DMS114 treated with DMSO at 0.1 percent for 48 hours (cell line): ENCODE data around the gene CYB5R3.
A peak's percentile ranks its signal among the peaks of the same experiment; 100 is the strongest.

Experiments used
- DNase-seq: peaks from one replicate; lab custom pipeline; 2025; ENCODE audit not compliant: unreplicated experiment; lab: John Stamatoyannopoulos, UW

Gene CYB5R3

DNA sequence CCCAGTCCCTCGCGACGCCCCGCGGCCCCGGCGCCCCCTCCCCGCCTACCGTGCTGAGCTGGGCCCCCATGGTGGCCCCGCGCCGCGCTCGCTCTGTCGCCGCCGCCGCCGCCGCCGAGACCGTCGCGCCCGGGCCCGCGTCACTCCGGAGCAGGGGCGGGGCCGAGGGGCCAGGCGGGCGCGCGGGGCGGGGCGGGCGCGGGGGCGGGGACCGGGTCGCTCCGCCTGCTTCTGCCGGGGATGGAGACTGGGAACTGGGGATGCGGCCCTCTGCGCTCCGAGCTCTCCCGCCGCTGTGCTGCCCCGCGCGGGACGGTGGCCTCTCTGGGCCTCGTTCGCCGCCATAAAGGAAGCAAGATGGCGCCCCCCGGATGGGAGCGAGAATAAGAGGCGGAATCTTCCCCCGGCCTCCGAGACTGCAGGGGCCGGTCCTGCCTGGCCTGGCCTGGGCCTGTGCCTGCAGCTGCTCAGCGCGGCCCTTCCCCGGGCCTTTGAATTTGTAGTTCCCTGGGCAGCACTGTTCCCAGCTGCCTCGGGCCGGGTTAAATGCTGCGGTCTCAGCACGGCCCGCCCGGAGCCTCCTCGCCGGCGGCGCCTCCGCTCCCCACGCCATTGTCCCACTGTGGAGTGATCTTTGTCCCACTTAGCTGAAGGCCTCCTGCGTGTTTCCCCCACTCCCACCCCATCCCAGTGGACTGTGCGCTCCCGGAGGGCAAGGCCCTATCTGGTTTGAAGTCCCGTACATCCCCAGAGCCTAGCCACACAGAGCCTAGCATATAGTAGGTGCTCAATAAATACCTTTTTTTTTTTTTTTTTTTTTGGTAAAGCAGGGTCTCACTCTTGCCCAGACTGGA, at the start of gene CYB5R3:
Gene CYB5R3 (minus strand): TSS at position 147 of the 854 bp plus-strand sequence. CDS start 77 bp downstream, at position 70.
- DNase-seq = peak; percentile 63

DNA sequence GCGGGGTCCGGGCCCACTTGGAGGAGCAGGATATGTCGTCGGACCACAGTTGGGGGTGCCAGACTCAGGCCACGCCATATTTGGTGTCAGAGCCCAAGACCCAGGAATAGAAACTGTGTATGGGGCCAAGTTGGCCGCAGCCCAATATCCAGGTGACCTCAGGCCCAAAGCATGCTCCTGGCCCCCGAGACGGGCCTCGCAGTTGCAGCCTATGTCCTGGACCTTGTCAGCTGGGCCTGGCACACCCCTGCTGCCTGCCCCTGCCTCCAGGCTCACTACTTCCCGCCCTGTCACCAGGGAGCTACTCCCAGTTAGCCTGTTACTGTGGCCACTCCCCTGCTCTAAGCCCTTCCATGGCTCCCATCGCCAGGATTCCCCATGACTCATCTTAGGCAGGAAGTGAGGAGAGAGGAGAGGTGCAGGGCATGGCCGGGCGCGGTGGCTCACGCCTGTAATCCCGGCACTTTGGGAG, 48.4 kb upstream of the CYB5R3 start:
- no peak for DNase-seq

DNA sequence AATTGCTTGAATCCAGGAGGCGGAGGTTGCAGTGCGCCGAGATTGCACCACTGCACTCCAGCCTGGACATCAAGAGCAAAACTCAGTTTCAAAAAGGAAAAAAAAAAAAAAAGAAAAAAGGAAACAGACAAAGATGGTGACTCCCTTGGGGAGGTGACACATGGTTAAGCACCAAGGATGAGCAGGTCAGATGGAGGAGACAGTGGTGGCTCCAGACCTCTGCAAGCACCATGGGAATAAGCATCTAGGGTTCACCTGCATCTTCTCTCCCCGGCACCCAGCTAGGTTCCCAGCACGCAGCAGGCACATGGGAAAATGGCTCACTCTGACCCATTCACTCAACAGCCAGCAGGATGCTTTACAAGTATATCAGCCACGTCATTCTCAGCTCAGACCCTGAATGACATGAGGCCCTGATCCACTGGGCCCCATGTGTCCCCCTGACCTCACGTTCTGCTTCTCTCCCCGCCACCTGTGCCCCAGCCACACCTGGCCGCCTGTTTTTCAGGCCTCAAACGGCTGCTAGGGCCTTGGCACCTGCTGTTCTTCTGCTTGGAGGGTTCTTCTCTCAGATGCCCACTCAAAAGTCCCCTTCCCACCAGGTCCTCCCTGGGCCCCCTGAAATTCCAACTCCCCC, 47.3 kb upstream of the CYB5R3 start:
- DNase-seq = no peak

DNA sequence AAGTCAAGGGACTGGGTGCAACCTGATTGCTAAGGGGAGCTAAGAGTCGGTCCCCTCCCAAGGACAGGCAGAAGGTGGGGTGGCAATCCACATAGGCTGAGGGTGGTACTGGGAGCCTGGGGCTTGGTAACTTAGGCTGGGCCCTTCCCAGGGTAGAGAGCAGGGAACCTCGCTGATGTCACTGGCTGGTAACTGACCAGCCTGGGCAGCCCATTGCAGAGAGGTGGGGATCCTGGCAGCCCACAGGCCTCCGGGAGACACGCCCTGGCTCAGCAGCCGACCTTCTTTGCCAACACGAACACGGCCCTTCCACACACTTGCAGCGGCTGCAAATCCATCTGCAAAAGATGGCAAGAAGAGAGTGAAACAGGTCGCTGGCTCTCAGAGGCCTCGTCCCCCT, 46.1 kb upstream of the CYB5R3 start:
- DNase-seq = no peak

DNA sequence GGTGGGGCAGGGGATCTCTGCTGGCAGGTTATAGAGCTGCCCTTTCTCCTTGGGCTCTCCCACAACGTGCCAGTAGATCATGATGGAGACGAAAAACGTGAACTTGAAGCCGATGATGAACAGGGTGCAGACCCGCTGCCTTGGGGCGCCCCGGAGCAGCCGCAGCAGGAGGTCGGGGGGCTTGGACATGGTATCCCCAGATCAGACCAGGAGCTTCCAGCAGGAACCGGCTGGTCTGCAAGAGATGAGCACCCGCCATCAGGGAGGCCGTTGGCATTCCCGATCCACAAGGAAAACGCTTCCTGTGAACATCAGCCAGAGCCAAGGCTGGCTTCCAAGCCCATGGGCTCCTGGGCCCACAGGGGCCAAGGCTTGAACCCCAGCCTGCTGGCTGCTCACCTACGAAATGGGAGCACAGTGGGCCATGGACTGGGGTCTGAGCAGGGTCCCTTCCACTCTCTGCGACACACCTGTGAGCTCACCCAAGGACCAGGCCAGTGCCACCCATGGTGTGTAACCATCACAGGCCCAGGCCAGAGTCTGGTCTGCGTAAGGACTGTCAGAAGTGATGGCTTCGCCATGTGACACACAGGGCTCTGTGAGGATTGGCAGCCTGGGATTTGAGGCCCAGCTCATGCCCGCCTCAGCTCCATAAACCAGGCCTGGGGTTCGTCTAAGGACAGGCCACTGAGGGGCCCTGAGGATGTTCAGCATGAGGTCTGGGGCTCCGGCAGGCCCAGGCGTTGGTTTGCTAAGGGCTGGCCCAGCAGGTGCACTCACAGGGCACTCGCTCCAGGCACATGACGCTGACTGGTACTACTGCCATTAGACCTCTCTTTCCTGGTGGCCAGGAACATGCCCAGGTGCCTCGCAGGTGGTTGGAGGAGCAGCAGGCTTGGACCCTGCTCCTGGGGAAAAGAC, 44.8 kb upstream of the CYB5R3 start:
- no peak for DNase-seq

DNA sequence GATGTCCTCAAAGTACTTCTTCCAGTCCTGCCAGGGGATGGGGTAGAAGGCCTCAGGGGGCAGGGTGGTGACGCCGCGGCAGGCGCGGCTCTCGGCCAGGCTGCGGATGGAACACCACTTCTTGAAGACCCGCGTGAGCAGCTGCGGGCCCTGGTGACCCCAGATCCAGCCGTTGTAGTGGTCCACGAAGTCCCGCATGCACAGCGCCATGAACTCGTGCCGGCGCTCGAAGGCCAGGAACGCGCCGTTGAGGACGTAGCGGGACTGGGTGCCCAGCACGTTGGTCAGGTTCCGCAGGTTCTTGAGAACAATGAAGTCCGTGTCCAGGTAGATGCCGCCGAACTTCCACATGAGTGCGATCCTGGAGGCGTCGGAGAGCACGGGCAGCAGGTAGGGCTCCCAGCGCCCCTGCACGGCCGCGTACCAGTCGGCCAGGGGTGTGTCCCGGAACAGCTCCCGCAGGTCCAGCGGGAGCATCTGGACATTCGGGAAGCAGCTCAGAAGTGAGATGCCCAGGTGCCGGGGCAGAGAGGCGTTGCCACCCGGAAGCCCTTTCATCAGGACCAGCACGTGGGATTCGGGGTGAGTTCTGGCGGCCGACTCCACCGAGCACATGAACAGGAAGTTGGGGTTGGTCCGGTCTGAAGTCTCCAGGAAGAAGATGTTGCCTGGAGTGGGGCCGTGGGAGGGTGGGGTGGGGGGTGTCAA, 44.0 kb upstream of the CYB5R3 start:
- no peak for DNase-seq

DNA sequence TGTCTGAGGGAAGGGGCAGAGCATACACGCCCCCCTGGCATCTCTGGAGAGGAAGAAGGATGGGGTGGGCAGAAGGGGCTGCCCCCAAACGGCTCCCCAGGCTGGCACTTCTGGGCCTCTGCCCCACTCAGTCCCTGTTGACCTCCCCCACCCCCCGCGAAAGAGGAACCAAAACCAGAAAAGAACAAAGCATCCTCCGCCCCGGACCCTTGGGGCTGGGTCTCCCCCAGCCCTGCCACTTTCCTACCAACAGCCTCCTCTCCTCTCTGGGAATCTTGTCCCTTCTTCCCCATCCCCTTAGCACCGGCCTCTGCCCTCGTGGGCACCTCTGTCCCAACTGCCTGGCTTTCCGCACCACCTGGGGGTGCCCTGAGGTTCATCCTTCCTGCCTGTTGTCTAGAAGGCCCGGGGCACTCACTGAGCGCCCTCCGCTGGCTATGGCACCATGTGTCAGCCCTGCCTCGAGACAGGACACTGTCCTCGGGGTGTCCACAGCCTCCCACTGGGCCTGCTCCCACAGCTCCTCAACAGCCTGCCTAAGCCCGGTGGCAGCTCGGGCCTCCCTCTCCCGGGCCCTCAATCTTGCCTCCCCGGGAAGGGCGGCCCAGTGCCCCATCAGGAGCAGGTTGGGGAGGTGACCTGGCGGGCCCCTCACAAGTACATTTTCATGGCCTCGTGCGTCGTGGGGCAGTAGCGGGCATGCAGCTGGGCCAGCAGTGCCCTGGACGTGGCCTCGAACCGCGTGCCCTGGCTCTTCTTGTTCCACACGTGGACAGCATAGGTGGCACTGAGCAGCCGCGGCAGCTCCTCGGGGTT, 43.3 kb upstream of the CYB5R3 start:
- DNase-seq = no peak

DNA sequence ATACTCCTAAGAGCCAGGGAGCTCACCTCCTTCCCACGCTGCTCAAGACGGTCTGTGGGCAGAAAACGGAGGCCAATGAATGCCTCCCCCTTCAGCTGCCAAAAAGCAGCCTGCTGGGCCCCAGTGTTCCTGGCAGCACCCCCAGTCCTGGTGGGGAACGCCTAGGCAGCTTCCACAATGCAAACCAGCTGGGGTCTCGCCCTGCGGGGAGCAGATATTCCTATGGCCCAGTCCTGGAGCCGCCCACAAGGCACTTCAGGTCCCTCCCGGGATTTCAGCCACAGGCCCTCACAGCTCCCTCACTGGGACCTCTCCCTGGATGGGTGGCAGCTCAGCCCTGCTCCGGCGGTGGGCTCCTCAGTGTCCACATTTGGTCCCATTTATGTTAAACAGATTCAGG, 42.2 kb upstream of the CYB5R3 start:
- DNase-seq = no peak

DNA sequence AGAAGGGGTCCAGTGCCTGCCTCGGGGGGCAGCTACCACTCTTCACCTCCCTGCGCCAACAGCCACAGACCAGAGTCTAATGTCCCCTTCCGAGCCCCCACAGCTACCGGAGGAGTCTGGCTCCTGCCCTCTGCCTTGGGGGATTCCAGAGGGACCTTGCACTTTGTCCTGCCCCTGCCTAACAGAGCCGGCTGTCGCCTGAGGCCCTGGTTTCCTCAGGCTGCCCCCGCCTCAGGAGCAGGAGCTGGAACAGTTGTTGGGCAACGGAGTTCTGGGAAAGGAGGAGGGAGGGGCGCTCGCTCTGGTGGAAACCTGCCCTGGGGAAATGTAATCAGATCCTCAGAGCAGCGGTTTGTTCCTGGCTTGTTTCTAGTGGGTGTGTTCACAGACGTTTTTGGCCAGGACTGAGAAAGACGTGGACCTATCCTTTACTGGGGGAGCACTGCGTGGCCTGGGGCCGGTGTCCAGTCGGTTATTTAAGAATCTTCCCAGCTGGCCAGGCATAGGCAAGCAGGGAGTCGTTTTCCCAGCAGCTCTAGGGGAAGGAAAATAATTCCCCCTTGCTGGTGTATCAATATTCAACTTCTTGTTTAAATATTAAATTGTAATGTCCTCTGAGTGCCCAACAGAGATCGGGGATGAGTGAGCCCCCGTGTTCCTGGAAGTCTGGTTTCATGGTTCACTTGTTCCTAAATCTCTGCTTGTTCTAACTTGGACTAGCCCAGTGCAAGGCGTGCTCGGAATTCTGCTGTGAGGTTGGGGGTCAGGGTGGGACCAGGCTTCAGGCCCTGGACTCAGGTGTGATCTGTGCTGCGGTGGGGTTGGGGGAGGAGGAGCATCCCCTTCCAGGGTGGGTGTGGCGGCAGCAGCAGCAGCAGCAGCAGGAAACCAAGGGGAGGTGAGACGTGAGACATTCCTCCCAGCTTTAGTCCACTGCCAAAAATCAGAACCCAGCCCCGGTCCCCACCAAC, 39.3 kb upstream of the CYB5R3 start:
- no peak for DNase-seq

DNA sequence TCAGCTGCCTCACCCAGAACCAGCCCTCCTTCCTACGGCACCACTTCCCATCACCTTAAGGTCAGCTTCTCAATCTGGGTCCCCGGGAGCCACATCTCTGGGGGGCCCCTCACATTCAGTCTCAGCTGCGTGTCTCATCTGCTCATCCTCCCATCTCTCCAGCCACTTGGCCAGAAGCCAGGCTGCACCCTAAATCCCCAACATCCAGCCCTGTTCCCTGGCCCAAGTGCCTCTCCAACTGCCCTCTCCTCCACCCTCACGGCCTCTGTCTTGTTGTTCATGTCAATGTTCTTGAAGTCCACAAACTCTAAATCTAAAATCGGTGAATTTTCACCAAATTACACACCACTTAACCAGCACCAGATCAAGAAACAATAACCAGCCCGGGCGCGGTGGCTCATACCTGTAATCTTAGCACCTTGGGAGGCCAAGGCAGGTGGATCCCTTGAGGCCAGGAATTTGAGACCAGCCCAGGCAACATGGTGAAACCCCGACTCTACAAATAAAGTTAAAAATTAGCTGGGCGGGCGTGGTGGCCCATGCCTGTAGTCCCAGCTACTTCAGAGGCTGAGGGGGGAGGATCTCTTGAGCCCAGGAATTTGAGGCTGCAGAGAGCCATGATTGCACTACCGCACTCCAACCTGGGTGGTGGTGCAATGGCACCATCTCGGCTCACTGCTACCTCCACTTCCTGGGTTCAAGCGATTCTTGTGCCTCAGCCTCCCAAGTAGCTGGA, 37.7 kb upstream of the CYB5R3 start:
- DNase-seq = no peak

DNA sequence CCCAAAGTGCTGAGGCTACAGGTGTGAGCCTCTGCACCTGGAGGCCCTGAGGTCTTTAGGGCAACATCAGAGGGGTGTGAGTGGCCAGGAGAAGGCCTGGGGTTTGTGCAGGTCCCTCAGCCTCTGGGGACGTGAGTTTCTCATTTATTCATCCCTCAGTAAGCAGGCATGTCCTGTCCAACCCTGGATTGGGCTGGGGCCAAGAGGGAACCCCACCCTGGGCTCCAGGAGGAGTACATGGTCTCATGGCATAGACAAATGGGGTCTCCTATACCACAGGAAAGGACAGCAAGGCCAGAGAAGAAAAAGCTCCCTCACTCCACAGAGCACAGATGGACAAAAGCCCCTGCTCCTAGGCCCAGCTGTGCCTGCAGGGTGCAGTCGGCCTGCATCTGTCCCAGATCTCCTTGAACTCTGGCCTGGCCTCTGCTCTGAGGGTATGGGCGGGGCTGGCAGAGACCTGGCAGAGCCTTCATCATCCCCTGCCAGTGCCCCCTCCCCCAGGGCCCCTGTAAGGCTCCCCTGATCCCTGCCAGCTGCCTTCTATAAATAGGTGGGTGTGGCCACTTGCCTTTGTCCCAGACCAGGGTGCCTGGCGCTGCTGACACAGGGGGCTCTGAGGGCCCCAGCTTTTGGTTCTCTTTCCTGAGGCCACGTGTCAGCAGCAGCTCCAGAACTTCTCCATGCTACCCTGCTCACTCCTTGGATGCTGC, 36.9 kb upstream of the CYB5R3 start:
- DNase-seq = no peak

DNA sequence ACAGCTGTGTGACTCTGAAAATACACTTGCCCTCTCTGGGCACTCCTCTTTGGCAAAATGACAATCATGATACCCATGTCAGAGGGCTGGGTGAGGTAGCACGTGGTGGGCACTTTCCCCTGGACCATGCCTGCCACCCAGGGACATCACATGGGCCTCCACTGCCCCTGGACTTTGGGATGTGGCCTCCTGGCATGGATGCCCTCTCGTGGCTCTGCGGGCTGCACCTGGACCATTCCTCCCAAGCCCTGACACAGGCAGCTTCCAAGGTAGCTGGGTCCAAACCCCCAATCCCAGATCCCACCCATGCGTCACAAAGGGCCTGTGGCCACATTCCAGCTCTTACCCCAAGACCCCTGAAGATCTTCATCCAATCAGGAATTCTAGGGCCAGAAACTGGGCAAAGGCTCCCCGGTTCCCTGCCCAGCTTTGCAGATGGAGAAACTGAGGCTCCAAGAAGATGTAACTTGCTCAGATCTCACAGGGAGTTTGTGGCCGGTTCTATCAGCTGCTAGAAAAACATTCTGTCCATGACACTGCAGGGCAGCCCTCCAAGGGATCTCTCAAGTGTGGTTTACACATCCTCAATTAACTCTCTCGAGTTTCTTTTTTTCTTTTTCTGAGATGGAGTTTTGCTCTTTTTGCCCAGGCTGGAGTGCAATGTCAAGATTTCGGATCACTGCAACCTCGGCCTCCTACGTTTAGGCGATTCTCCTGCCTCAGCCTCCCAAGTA, 35.4 kb upstream of the CYB5R3 start:
- no peak for DNase-seq

DNA sequence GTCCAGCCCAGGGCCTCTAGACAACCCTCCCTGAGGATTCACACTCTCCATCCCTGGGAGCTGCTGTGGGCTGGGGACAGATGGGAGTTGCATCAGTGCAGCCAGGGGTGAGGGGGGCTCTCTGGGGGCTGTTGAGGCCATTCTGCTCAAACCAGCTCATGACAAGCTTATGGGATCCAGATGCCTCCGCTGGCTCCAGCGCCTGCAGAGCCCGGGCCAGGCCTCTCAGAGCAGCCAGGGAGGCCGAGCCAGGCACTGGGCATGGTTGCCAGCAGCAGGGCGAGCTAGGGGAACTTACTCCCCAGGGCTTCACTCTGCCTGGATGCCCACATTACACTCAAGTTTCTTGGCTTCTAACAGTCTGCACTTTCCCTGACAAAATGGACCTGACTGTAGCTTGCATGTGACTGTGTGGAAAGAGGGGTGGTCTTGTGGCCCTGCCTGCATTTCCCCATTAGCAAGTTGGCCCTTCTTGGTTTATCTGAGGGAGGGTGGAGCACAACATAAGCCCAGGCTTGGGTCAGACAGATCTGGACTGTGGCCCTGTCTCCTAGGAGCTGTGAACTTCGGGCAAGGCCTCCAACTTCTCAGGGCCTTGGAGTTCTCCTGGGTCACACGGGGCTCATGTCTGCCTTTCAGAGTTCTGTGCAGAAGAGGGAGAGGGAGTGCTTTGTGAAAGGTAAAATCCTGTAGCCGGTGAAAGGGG, 34.5 kb upstream of the CYB5R3 start:
- DNase-seq = no peak

DNA sequence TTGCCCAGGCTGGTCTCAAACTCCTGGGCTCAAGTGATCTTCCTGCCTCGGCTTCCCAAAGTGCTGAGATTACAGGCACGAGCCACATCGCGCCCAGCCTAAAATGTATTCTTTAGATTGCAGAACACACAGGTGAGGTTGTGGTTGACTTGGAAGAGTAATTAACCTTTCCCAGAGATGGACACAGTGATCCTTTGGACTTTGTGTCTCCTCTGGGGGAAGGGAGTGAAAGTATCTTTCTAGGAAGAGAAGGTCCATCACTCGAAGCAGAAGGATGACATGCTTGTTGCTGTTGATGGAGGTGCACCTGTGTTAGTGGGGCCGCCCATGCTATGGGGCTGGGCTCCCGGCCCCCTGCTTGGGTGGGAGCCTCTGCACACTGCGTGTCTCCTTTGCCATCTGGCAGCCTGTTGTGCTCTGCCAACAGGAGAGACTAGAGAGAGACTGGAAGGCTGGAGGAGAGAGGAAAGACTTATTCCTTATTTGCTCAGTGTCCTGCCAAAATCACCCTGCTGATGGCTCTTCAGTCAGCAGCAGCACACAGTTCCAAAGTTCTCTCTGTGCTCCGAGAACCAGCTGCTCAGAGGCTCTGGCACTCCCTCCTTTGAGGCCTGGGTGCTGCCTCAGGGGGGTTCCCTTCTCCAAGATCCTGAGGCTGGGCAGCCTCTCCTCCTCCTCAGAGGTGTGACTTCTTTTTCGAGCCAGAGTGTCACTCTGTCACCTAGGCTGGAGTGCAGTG, 33.1 kb upstream of the CYB5R3 start:
- DNase-seq = no peak

DNA sequence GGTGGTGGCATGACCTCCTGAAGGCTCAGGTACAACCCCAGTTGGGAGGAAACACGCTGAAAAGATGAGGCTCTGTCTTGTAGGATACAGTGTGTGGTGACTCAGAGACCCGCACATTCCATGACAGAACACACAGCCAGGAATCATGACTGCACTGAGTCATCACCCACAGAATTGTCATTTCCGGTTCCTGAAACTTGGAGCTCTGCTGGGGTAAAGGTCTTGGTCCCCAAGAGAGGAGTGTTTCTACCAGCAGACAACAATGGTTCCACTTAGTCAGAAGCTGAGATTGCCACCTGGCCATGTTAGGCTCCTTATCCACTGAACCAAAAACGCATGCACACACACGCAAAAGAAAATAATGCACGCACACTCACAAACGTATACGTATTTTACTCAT, 31.5 kb upstream of the CYB5R3 start:
- no peak for DNase-seq
